Left lung (tissue), 10 donors: ENCODE results near the gene B3GNT2. TPM values are rescaled to one million over a fixed set of nuclear protein-coding genes. Genes with fewer than 3 reads are reported as not detected.

Source experiments
- ATAC-seq: fragments of 200-7000 bp; cut with Tn5 transposase; one replicate; pipeline ENCODE4 v1.9.1; 2020; ENCODE audit warnings: moderate library complexity
- DNase-seq, 4 donors: peaks; one replicate each; pipeline ENCODE4 v3.0.0-alpha.2; 2013 to 2020
- H3K27ac ChIP-seq, 2 donors: fragments of 200-600 bp; sonication (generic) in 1 of 2; one replicate each; pipeline versions ENCODE4 v1.5.0 to v1.8.0; 2020 to 2021
- H3K27me3 ChIP-seq, 2 donors: fragments of 200-600 bp; sonication (generic) in 1 of 2; one replicate each; pipeline versions ENCODE4 v1.5.0 to v1.8.0; 2020 to 2021
- H3K36me3 ChIP-seq, 2 donors: fragments of 200-600 bp; sonication (generic) in 1 of 2; one replicate each; pipeline versions ENCODE4 v1.5.0 to v1.8.0; 2020 to 2021
- H3K4me1 ChIP-seq, 2 donors: fragments of 200-600 bp; one replicate each; pipeline ENCODE4 v1.8.0; 2021
- H3K4me3 ChIP-seq, 2 donors: fragments of 200-600 bp; sonication (generic) in 1 of 2; one replicate each; pipeline versions ENCODE4 v1.5.0 to v1.8.0; 2020 to 2021; ENCODE audit warnings: mild to moderate bottlenecking in 1 of 2
- H3K9me3 ChIP-seq, 2 donors: fragments of 200-600 bp; sonication (generic) in 1 of 2; one replicate each; pipeline versions ENCODE4 v1.5.0 to v1.8.0; 2020 to 2021
- CTCF ChIP-seq, 2 donors: fragments of 200-600 bp; sonication (generic) in 1 of 2; IDR thresholded peaks; one replicate each; pipeline versions ENCODE4 v1.5.0 to v1.8.0; 2021; ENCODE audit warnings: antibody characterized with exemption in 2 of 2
- intact Hi-C, 2 donors: fragments of 100-400 bp; cut with DNase I; formaldehyde crosslinking; loops; one replicate each; pipeline versions ENCODE4 v1.11.2 to v1.14.2; 2022
- polyA plus RNA-seq, 6 donors: library from polyadenylated mRNA; unstranded; fragments of 120-200 nt; gene quantifications; one replicate each; pipeline ENCODE4 v1.2.1, GENCODE V29; 2013; ENCODE audit not compliant: insufficient read length in 6 of 6
- total RNA-seq, 2 donors: library from RNA; stranded (reverse); fragmentation: NEBNext Ultra II Directional; extraction: Animal tissue kit (Norgen Biotek cat#: 25700); gene quantifications; one replicate each; pipeline ENCODE4 v1.2.1, GENCODE V29; 2021
- donor health status: DM: no; HTN: yes; CAD: no.
- donor health status: DM: no; HTN: no; CAD: no.

Gene B3GNT2
- total and polyA plus RNA-seq, 8 donors = 22.9 to 33.0 (median 30.4) TPM

- DNase-seq (peak in 2 of 4 donors; percentile 89 to 93), ATAC-seq (peak; percentile 67)
- intact Hi-C loops = no loop called here
- H3K4me3 ChIP-seq = no peak overlapping the region
- H3K4me1 ChIP-seq = peaks cover 3 to 12% of the 10 kb centered on the region in 2 donors
- no peak for TF ChIP-seq CTCF (IDR thresholded peaks at IDR 0.05)
- no peaks in the 10 kb centered on the region for H3K36me3 ChIP-seq
- H3K9me3 ChIP-seq = no peaks in the 10 kb centered on the region
- H3K27me3 ChIP-seq = no peaks in the 10 kb centered on the region
- peak overlapping the region in 1 of 2 donors; percentile 44 for H3K27ac ChIP-seq
These were observed 9.6 kb upstream of the B3GNT2 start for GRCh38 chr2:62186156-62186905.

- H3K27me3 ChIP-seq = no peaks in the 10 kb centered on the region
- H3K4me3 ChIP-seq = no peak overlapping the region
- no peak for TF ChIP-seq CTCF (IDR thresholded peaks at IDR 0.05)
- no peaks in the 10 kb centered on the region for H3K36me3 ChIP-seq
- peaks cover 3 to 12% of the 10 kb centered on the region in 2 donors for H3K4me1 ChIP-seq
- no peak overlapping the region for H3K27ac ChIP-seq
- DNase-seq (peak in 2 of 4 donors; percentile 70 to 74), ATAC-seq (no peak)
- no peaks in the 10 kb centered on the region for H3K9me3 ChIP-seq
- intact Hi-C loops = no loop called here
These were observed 8.7 kb upstream of the B3GNT2 start for GRCh38 chr2:62187246-62187645.

GRCh38 chr2:62188416-62188815 lies 7.5 kb upstream of the B3GNT2 start:
- no peaks in the 10 kb centered on the region for H3K27me3 ChIP-seq
- H3K4me1 ChIP-seq = peaks cover 3 to 12% of the 10 kb centered on the region in 2 donors
- no peaks in the 10 kb centered on the region for H3K36me3 ChIP-seq
- ATAC-seq (no peak), DNase-seq (no peak)
- no peak for TF ChIP-seq CTCF (IDR thresholded peaks at IDR 0.05)
- H3K9me3 ChIP-seq = no peaks in the 10 kb centered on the region
- H3K4me3 ChIP-seq = no peak overlapping the region
- intact Hi-C loops = no loop called here
- H3K27ac ChIP-seq = no peak overlapping the region

GRCh38 chr2:62189196-62189595 lies 6.7 kb upstream of the B3GNT2 start:
- H3K27me3 ChIP-seq = no peaks in the 10 kb centered on the region
- no peak for TF ChIP-seq CTCF (IDR thresholded peaks at IDR 0.05)
- intact Hi-C loops = no loop called here
- H3K4me3 ChIP-seq = no peak overlapping the region
- ATAC-seq = no peak
- no peaks in the 10 kb centered on the region for H3K9me3 ChIP-seq
- H3K36me3 ChIP-seq = no peaks in the 10 kb centered on the region
- H3K4me1 ChIP-seq = peaks cover 3 to 12% of the 10 kb centered on the region in 2 donors
- H3K27ac ChIP-seq = no peak overlapping the region
- DNase-seq = no peak

- DNase-seq (no peak), ATAC-seq (no peak)
- Histone ChIP-seq H3K4me1 (peaks cover 6 to 15% of the 10 kb centered on the region in 2 donors), H3K27ac (no peak overlapping the region), H3K9me3 (no peaks in the 10 kb centered on the region), H3K4me3 (no peak overlapping the region), H3K36me3 (no peaks in the 10 kb centered on the region), H3K27me3 (no peaks in the 10 kb centered on the region)
- intact Hi-C loops = no loop called here
- no peak for TF ChIP-seq CTCF (IDR thresholded peaks at IDR 0.05)
These were observed 3.1 kb upstream of the B3GNT2 start for GRCh38 chr2:62192811-62193210.
